Measurements from ENCODE around the gene GRID2.

The GRID2 gene

GRCh38 chr4:93127489-93127888 lies 823.7 kb downstream of the GRID2 start:
- no peak for TF ChIP-seq CTCF (IDR thresholded peaks at IDR 0.05; ENCODE audit: low read depth, low read length)
- DNase-seq (ENCODE audit: extremely low read depth, low read depth), result no peak

GRCh38 chr4:93132631-93133030 lies 828.9 kb downstream of the GRID2 start:
- DNase-seq (ENCODE audit: extremely low read depth, low read depth), result no peak
- no peak for TF ChIP-seq CTCF (IDR thresholded peaks at IDR 0.05; ENCODE audit: low read depth, low read length)

GRCh38 chr4:93139118-93139517 lies 835.4 kb downstream of the GRID2 start:
- TF ChIP-seq CTCF (IDR thresholded peaks at IDR 0.05; ENCODE audit: low read depth, low read length), result no peak
- no peak for DNase-seq (ENCODE audit: extremely low read depth, low read depth)

GRCh38 chr4:93143902-93144301 lies 840.1 kb downstream of the GRID2 start:
- no peak for TF ChIP-seq CTCF (IDR thresholded peaks at IDR 0.05; ENCODE audit: low read depth, low read length)

GRCh38 chr4:93144644-93145043 lies 840.9 kb downstream of the GRID2 start:
- no peak for TF ChIP-seq CTCF (IDR thresholded peaks at IDR 0.05; ENCODE audit: low read depth, low read length)
- DNase-seq (ENCODE audit: extremely low read depth, low read depth), result no peak

More at GRCh38 chr4:93143902-93144301, 840.1 kb downstream of the GRID2 start:
- no peak for DNase-seq (ENCODE audit: extremely low read depth, low read depth)

GRCh38 chr4:93147524-93148212 lies 843.9 kb downstream of the GRID2 start:
- TF ChIP-seq CTCF (IDR thresholded peaks at IDR 0.05; ENCODE audit: low read depth, low read length), result no peak
- DNase-seq (ENCODE audit: extremely low read depth, low read depth), result no peak

GRCh38 chr4:93152491-93152890 lies 848.7 kb downstream of the GRID2 start:
- no peak for DNase-seq (ENCODE audit: extremely low read depth, low read depth)
- TF ChIP-seq CTCF (IDR thresholded peaks at IDR 0.05; ENCODE audit: low read depth, low read length), result no peak

Data from AG09319 (cell line).